Peyer's patch (tissue), 4 donors: ENCODE results near the gene PPFIBP1. TPM values are rescaled to one million over a fixed set of nuclear protein-coding genes. Genes with fewer than 3 reads are reported as not detected.
"Not testable (repeated sequence)": the region's sequence is repeated elsewhere in the genome, so short reads cannot be mapped to it uniquely, and the experiment has no call there.

Source experiments
- DNase-seq, 3 donors: peaks; one replicate each; pipeline ENCODE4 v3.0.0-alpha.2; 2017 to 2019
- H3K27ac ChIP-seq, 4 donors: fragments of 200-600 bp; sonication (generic); one replicate each; pipeline ENCODE4 v1.5.1; 2016 to 2019
- H3K27me3 ChIP-seq, 2 donors: fragments of 200-600 bp; sonication (generic); one replicate each; pipeline ENCODE4 v1.5.1; 2019
- H3K36me3 ChIP-seq, 3 donors: fragments of 200-600 bp; sonication (generic); one replicate each; pipeline ENCODE4 v1.5.1; 2016 to 2019
- H3K4me1 ChIP-seq, 4 donors: fragments of 200-600 bp; sonication (generic); one replicate each; pipeline ENCODE4 v1.5.1; 2016 to 2019
- H3K4me3 ChIP-seq, 4 donors: fragments of 200-600 bp; sonication (generic); 1 replicate in 3 of 4; 2 replicates in 1 of 4; pipeline ENCODE4 v1.5.1; 2016 to 2019; ENCODE audit warnings: mild to moderate bottlenecking in 1 of 4
- H3K9me3 ChIP-seq, 4 donors: fragments of 200-600 bp; sonication (generic); one replicate each; pipeline ENCODE4 v1.5.1; 2016 to 2019; ENCODE audit warnings: mild to moderate bottlenecking in 1 of 4
- POLR2A ChIP-seq, 2 donors: fragments of 450-650 bp; IDR thresholded peaks; one replicate each; pipeline ENCODE4 v1.5.1; 2017; ENCODE audit warnings: antibody characterized with exemption in 2 of 2, mild to moderate bottlenecking in 2 of 2, moderate library complexity in 2 of 2
- total RNA-seq, 4 donors: library from RNA; depleted of rRNA; stranded (reverse); fragments of >200 nt; gene quantifications; one replicate each; pipeline ENCODE4 v1.1.0, GENCODE V29; 2016
- TF ChIP-seq, protein P1 (sequence below), 6 experiments: fragments of 450-650 bp in 4 of 6; fragments of 200-600 bp in 2 of 6; sonication (generic) in 1 of 6; IDR thresholded peaks; one replicate each; pipeline ENCODE4 v1.5.1; 2017 to 2019; ENCODE audit warnings: antibody characterized with exemption in 6 of 6, mild to moderate bottlenecking in 3 of 6, moderate library complexity in 1 of 6

PPFIBP1 gene
- total RNA-seq, 4 donors from 2014 or later = 37.5 to 171 (median 48.1) TPM

DNA sequence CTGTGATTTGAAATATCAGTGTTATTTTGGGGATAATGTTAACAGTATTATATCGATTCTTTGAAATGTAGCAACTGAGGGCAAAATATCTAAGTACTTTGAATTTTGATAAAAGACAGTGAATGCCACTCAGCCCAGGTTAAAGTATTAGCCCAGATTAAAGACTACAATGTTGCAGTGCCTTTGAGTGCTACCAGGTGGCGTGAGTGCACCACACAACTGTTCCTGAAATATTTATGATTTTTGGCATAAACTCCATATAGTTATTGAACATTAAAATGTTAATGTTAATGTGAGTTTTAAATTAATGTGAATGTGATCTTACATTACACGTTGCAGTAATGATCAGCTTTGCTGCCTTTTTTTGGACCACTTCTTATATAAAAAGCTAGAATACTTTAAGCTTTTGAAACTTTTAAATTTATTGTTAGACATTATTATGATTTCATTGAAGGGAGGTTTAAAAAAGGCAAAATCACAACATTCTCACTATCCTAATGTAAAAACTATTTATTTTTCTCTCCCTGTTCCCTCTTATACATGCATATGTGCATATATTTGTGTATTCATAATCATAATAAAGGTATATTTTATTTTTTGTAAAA, 209.1 kb downstream of the PPFIBP1 start:
- Histone ChIP-seq H3K27me3 (no peaks in the 10 kb centered on the region), H3K27ac (no peak overlapping the region), H3K4me3 (no peak overlapping the region), H3K4me1 (no peaks in the 10 kb centered on the region), H3K9me3 (no peaks in the 10 kb centered on the region), H3K36me3 (peaks cover 0 to 46% (median 0%) of the 10 kb centered on the region in 3 donors)
- TF ChIP-seq POLR2A (IDR thresholded peaks at IDR 0.05) = no peak
- TF ChIP-seq, protein P1, sequence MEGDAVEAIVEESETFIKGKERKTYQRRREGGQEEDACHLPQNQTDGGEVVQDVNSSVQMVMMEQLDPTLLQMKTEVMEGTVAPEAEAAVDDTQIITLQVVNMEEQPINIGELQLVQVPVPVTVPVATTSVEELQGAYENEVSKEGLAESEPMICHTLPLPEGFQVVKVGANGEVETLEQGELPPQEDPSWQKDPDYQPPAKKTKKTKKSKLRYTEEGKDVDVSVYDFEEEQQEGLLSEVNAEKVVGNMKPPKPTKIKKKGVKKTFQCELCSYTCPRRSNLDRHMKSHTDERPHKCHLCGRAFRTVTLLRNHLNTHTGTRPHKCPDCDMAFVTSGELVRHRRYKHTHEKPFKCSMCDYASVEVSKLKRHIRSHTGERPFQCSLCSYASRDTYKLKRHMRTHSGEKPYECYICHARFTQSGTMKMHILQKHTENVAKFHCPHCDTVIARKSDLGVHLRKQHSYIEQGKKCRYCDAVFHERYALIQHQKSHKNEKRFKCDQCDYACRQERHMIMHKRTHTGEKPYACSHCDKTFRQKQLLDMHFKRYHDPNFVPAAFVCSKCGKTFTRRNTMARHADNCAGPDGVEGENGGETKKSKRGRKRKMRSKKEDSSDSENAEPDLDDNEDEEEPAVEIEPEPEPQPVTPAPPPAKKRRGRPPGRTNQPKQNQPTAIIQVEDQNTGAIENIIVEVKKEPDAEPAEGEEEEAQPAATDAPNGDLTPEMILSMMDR (IDR thresholded peaks at IDR 0.05) = peak; percentile 42 to 96 (median 83)
- DNase-seq = peak in 1 of 3 donors; percentile 60

DNA sequence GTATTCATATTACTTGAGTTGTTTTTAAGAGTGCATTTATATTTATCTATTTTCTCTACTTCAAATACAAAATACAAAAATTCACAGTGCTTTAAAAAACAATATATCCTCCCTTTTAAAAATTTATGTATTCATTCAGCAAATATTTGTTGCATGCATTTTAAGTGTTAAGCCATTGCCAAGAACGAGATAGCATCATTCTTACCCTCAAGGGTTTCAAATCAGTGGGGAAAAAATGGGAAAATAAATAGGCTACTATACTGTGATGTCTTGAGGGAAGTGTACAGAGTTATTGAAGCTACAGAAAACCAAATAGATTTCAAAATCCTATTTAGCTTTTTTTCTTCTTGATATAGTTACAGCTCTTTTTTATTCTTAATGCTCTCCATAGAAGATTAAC, 209.8 kb downstream of the PPFIBP1 start:
- no peaks in the 10 kb centered on the region for H3K9me3 ChIP-seq
- H3K27me3 ChIP-seq = no peaks in the 10 kb centered on the region
- H3K36me3 ChIP-seq = peaks cover 0 to 50% (median 0%) of the 10 kb centered on the region in 3 donors
- no peak overlapping the region for H3K27ac ChIP-seq
- no peaks in the 10 kb centered on the region for H3K4me1 ChIP-seq
- H3K4me3 ChIP-seq = no peak overlapping the region
- no peak for DNase-seq
- TF ChIP-seq, protein P1 (IDR thresholded peaks at IDR 0.05) = no peak
- TF ChIP-seq POLR2A (IDR thresholded peaks at IDR 0.05) = no peak

DNA sequence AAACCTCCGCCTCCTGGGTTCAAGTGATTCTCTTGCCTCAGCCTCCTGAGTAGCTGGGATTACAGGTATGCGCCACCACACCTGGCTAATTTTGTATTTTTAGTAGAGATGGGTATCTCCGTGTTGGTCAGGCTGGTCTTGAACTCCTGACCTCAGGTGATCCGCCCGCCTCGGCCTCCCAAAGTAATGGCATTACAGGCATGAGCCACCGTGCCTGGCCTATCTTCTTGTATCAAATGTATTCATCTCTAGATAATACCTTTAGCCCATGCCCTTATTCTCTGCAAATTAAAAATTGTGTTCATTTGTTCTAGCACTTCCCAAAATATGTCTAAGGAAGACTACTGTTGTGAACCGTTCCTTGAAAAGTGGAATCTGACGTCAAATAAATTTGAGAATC, 210.3 kb downstream of the PPFIBP1 start:
- H3K9me3 ChIP-seq, H3K27me3 ChIP-seq, H3K4me1 ChIP-seq, H3K4me3 ChIP-seq, DNase-seq, H3K27ac ChIP-seq: not testable (repeated sequence)
- peaks cover 0 to 48% (median 0%) of the 10 kb centered on the region in 3 donors for H3K36me3 ChIP-seq

DNA sequence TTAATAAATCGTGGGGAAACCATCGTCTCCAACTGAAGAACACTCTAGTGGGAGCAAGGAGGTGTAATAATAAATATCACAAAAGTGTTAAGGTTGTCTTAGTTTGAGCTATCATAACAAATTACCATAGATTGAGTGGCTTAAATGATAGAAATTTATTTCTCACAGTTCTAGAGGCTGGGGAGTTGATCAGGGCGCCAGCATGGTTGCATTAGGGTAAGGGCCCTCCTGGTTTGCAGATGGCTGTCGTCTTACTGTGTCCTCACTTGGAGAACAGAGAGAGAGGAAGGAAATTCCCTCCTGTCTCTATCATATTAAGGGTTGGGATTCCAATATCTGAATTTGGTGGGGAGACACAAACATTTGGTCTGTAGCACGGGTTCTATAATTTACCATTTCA, 219.6 kb downstream of the PPFIBP1 start:
- no peak overlapping the region for H3K4me3 ChIP-seq
- no peak overlapping the region for H3K27ac ChIP-seq
- DNase-seq = no peak
- TF ChIP-seq POLR2A (IDR thresholded peaks at IDR 0.05) = no peak
- TF ChIP-seq, protein P1 (IDR thresholded peaks at IDR 0.05) = no peak
- no peaks in the 10 kb centered on the region for H3K27me3 ChIP-seq
- peaks cover 0 to 27% (median 0%) of the 10 kb centered on the region in 3 donors for H3K36me3 ChIP-seq
- no peaks in the 10 kb centered on the region for H3K4me1 ChIP-seq
- H3K9me3 ChIP-seq = no peaks in the 10 kb centered on the region

Other genes starting within 250 kb of the PPFIBP1 start
- gene BMAL2, start 191.4 kb upstream of the PPFIBP1 start, total RNA-seq = 10 to 100 TPM in 1 of 4 donors, 1 to 10 TPM in 3; 3.5 to 14.0 (median 4.6) TPM
- gene SMCO2, start 77.5 kb upstream of the PPFIBP1 start, total RNA-seq = not detected
- gene REP15, start 172.2 kb downstream of the PPFIBP1 start, total RNA-seq = 10 to 100 TPM; 14.3 to 23.8 (median 17.9) TPM
- gene MRPS35, start 186.6 kb downstream of the PPFIBP1 start, total RNA-seq = 10 to 100 TPM; 39.8 to 55.3 (median 50.4) TPM